ENCODE measurements around the gene MRNIP. TPM values are rescaled to one million over a fixed set of nuclear protein-coding genes. Genes with fewer than 3 reads are reported as not detected.
A peak's percentile ranks its signal among the peaks of the same experiment; 100 is the strongest.
"Not testable (repeated sequence)": the region's sequence is repeated elsewhere in the genome, so short reads cannot be mapped to it uniquely, and the experiment has no call there.

MRNIP gene
- total RNA-seq, 1 experiment from 2014 or later: 35.9 TPM

- in situ Hi-C loops (cut with HindIII; ENCODE audit: low pct_unique_long_range_greater_than_20kb, low sequenced_read_pairs): no loop called here
- no peak for DNase-seq (ENCODE audit: low read depth)
Observed at GRCh38 chr5:179862296-179862695, 3.7 kb upstream of the MRNIP start.

GRCh38 chr5:179860301-179860700 is 1.7 kb upstream of the MRNIP start:
- in situ Hi-C loops (cut with HindIII; ENCODE audit: low pct_unique_long_range_greater_than_20kb, low sequenced_read_pairs): no loop called here
- no peak for DNase-seq (ENCODE audit: low read depth)

DNA sequence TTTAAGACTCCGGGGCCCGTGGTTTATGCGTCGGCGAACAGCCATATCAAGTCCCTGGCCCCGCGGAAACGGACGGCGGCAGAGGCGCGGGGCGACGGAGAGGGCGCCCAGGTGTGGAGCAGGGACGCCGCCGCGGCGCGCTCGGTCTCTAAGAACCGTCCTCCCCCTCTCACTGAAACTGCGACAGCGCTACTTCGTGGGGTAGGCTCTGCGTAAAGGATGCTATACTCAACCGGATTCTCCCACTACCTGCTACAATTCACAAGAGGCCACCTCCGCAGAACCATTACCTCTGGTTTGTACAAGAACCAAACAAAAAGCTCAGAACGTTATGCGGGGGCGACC is 404 bp downstream of the MRNIP start:
- no peak for DNase-seq (ENCODE audit: low read depth)

DNA sequence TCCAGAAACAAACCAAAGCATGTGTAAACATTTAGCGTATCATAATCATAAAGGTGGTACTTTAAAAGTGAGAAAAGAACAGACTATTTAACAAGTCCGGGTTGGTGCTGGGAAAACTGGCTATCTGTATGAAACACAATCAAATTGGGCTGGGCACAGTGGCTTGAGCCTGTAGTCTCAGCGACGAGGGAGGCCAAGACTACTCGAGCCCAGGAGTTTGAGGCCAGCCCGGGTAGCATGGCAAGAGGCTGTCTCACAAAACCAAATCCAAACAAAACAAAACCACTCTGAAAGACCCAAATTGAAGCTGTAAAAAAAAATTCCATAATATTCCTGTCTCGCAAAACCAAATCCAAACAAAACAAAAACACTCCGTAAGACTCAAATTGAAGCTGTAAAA is 4.3 kb downstream of the MRNIP start:
- no peak for DNase-seq (ENCODE audit: low read depth)
- in situ Hi-C loops (cut with HindIII; ENCODE audit: low pct_unique_long_range_greater_than_20kb, low sequenced_read_pairs): no loop called here

More for the DNA sequence above, 404 bp downstream of the MRNIP start:
- in situ Hi-C loops (cut with HindIII; ENCODE audit: low pct_unique_long_range_greater_than_20kb, low sequenced_read_pairs): no loop called here

DNA sequence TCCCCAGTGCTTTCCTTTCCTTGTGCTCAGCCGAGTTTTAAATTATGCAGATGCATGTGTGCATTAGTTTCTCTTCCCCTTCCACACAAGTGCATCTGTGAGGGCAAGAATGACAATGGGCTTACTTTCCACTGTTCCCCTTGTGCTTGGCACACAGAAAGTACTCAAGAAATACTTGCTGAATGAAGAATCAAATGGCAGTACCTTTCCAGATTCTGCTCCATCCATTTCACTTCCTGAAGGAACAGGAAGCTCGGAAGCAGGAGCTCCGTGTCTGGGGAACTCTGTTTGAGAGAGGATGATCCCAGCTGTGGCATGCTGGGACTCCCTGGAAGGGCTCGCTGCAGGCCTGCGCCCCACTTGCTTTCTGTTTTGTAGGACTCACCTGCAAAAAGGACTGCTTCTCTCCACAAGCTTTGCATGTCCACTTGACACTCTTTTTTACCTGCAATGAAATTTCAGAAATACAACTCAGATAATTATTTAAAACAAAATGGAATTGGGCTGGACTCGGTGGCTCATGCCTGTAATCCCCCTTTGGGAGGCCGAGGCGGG is 5.5 kb downstream of the MRNIP start:
- in situ Hi-C loops (cut with HindIII; ENCODE audit: low pct_unique_long_range_greater_than_20kb, low sequenced_read_pairs): no loop called here
- DNase-seq (ENCODE audit: low read depth): no peak

DNA sequence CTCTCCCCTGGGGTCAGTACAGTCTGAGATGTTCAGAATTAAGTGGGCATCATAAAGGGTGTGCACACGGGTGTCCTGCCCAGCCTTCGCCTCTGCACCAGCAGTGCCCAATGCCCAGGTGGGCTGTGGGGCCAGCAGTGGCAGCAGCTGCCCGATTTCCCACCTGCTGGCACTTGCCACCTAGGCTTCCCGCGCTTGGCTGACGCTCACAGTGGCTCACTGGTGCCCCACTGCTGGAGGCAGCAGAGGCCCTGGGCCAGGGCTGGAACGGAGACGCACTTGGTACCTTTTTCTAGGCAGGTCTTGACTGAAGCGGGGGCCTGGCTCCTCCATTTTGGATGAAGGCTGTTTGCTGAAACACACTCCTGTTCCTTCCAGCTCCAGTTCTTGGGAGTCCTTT is 17.0 kb downstream of the MRNIP start:
- in situ Hi-C loops (cut with HindIII; ENCODE audit: low pct_unique_long_range_greater_than_20kb, low sequenced_read_pairs): no loop called here
- DNase-seq (ENCODE audit: low read depth): no peak

GRCh38 chr5:179840766-179841165 is 17.9 kb downstream of the MRNIP start:
- in situ Hi-C loops (cut with HindIII; ENCODE audit: low pct_unique_long_range_greater_than_20kb, low sequenced_read_pairs): no loop called here
- no peak for DNase-seq (ENCODE audit: low read depth)

- DNase-seq (ENCODE audit: low read depth): no peak
- in situ Hi-C loops (cut with HindIII; ENCODE audit: low pct_unique_long_range_greater_than_20kb, low sequenced_read_pairs): no loop called here
Observed at GRCh38 chr5:179840321-179840720, 18.3 kb downstream of the MRNIP start.

DNA sequence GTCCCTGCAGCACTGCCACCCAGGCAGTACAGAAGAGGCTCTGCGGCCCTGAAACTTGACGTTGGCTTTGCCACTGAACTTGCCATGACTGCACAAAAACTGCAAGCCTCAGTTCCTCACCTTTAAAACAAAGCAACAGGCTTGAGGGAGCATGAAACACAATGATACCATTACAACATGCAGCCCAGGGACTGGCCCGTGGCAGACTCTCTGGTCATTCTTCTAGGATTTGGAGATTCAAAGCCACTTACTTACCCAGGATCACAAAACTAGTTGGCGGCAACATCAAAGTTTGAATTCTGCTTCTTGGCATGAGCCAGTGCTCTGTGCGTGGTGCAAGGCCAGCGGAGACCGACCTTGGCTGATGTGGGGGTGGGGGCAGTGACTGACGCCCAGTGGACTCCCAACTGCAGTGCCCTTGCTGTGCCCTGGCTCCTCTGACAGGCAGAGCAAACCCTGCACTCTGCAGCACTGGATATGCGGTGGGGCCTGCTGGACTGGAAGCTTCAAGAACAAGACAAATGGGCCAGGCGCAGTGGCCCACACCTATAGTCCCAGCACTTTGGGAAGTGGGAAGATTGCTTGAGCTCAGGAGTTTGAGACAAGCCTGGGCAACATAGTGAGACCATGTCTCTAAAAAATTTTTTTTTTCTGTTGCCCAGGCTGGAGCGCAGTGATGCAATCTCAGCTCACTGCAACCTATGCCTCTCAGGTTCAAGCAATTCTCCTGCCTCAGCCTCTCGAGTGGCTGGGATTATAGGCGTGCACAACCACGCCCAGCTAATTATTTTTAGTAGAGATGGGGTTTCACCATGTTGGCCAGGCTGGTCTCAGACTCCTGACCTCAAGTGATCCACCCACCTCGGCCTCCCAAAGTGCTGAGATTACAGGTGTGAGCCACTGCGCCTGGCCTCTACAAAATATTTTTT is 19.0 kb downstream of the MRNIP start:
- in situ Hi-C loops (cut with HindIII; ENCODE audit: low pct_unique_long_range_greater_than_20kb, low sequenced_read_pairs): no loop called here
- peak; percentile 63 for DNase-seq (ENCODE audit: low read depth)

- DNase-seq (ENCODE audit: low read depth): peak; percentile 60
- in situ Hi-C loops (cut with HindIII; ENCODE audit: low pct_unique_long_range_greater_than_20kb, low sequenced_read_pairs): no loop called here
Observed at GRCh38 chr5:179837076-179838011, 21.3 kb downstream of the MRNIP start.

GRCh38 chr5:179836225-179837019 is 22.2 kb downstream of the MRNIP start:
- peak; percentile 70 for DNase-seq (ENCODE audit: low read depth)
- in situ Hi-C loops (cut with HindIII; ENCODE audit: low pct_unique_long_range_greater_than_20kb, low sequenced_read_pairs): no loop called here

- in situ Hi-C loops (cut with HindIII; ENCODE audit: low pct_unique_long_range_greater_than_20kb, low sequenced_read_pairs): not testable (repeated sequence)
Observed at GRCh38 chr5:179834871-179835270, 23.7 kb downstream of the MRNIP start.

GRCh38 chr5:179834120-179834519 is 24.5 kb downstream of the MRNIP start:
- no peak for DNase-seq (ENCODE audit: low read depth)
- in situ Hi-C loops (cut with HindIII; ENCODE audit: low pct_unique_long_range_greater_than_20kb, low sequenced_read_pairs): no loop called here

More at GRCh38 chr5:179834871-179835270, 23.7 kb downstream of the MRNIP start:
- DNase-seq (ENCODE audit: low read depth): not testable (repeated sequence)

DNA sequence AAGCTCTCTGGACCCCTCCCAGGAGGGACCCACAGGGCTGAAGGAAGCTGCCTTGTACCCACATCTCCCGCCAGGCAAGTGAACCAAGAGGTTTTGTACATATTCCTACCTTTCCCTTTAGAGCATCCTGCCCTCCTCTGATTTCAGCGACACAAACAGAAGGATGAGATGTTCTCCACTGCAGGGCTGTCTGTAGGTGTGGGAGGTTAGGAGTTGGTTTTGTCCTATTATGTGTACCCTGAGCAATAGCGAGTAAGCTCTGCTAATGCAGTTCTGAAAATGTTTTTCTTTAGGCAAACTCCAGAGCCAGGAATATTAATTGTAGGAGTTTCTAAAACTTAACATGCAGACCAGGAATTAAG is 24.9 kb downstream of the MRNIP start:
- in situ Hi-C loops (cut with HindIII; ENCODE audit: low pct_unique_long_range_greater_than_20kb, low sequenced_read_pairs): no loop called here
- DNase-seq (ENCODE audit: low read depth): no peak

DNA sequence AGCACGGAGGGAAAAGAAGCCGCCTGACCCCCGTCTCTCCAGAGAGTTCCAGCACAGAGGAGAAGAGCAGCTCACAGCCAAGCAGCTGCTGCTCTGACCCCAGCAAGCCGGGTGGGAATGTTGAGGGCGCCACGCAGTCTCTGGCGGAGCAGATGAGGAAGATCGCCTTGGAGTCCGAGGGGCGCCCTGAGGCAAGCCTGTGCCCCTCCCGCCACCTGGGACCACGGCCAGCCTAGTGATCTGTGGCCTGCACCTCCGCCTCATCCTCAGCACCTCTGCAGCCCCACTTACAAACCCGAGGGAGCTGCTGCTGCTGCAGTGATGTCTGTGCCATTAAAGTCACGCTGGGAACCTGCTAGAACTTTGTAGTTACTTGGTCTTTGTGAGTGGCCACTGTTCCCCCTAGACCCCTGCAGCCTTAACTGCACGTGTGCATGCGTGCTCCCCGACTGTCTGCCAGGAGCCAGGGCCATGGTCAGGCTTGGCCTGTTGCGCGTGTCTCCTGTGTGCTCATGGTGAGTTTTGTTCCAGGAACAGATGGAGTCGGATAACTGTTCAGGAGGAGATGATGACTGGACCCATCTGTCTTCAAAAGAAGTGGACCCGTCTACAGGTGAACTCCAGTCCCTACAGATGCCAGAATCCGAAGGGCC is 25.4 kb downstream of the MRNIP start:
- peak; percentile 35 for DNase-seq (ENCODE audit: low read depth)
- in situ Hi-C loops (cut with HindIII; ENCODE audit: low pct_unique_long_range_greater_than_20kb, low sequenced_read_pairs): no loop called here

DNA sequence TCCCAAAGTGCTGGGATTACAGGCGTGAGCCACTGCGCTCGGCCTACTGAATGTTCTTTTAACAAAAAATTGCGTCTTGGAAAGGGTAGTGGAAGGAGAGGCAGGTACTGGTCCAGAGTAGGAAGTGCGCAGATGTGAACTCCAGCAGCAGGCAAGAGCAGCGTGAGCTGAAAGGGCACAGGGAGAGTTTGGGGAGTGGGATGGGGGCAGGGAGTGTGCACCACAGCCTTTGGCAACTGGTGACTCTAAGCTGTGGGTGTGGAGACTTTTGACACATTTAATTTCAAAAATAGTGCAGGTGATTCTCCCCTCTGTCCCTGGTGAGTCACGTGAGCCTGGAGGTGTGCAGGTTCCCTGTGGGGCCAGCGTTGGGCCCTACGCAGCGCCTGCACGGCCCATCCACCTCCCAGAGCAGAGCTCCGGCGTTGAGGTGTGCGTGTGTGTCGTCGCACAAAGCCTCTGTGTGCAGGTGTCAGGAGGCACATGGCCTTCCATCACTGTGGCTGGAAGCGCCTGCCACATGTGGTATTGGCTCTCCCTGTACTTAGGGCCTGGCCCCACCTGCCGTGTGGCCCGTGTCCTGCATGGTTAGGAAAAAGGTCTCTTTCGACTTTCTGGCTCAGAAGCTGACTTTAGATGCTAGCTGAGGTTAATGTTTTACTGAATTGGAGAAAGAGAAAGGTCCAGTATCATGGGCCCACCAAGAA is 26.4 kb downstream of the MRNIP start:
- in situ Hi-C loops (cut with HindIII; ENCODE audit: low pct_unique_long_range_greater_than_20kb, low sequenced_read_pairs): no loop called here
- peak; percentile 26 for DNase-seq (ENCODE audit: low read depth)

- DNase-seq (ENCODE audit: low read depth): no peak
- in situ Hi-C loops (cut with HindIII; ENCODE audit: low pct_unique_long_range_greater_than_20kb, low sequenced_read_pairs): no loop called here
Observed at GRCh38 chr5:179830818-179831468, 27.7 kb downstream of the MRNIP start.
